Stomach (tissue), 9 donors: ENCODE results near the gene CHMP4A. TPM values are rescaled to one million over a fixed set of nuclear protein-coding genes. Genes with fewer than 3 reads are reported as not detected.
A peak's percentile ranks its signal among the peaks of the same experiment; 100 is the strongest.

Experiments
- DNase-seq, 2 donors: peaks; one replicate each; pipeline versions ENCODE4 v3.0.0 to v3.0.0-alpha.2; 2013 to 2019
- H3K27ac ChIP-seq, 5 donors: fragments of 200-600 bp in 4 of 5; sonication (generic) in 4 of 5; one replicate each; pipeline ENCODE4 v1.5.1; 2013 to 2019; ENCODE audit warnings: mild to moderate bottlenecking in 1 of 5, moderate library complexity in 1 of 5
- H3K27me3 ChIP-seq, 3 donors: fragments of 200-600 bp; sonication (generic); one replicate each; pipeline ENCODE4 v1.5.1; 2017 to 2019; ENCODE audit warnings: mixed run types in 1 of 3
- H3K36me3 ChIP-seq, 4 donors: fragments of 200-600 bp; sonication (generic); 1 replicate in 3 of 4; 2 replicates in 1 of 4; pipeline ENCODE4 v1.5.1; 2016 to 2019
- H3K4me1 ChIP-seq, 4 donors: fragments of 200-600 bp; sonication (generic); one replicate each; pipeline ENCODE4 v1.5.1; 2016 to 2019
- H3K4me3 ChIP-seq, 4 donors: fragments of 200-600 bp; sonication (generic) in 3 of 4; one replicate each; pipeline ENCODE4 v1.5.1; 2016 to 2019; ENCODE audit warnings: mild to moderate bottlenecking in 1 of 4
- H3K9me3 ChIP-seq, 4 donors: fragments of 200-600 bp; sonication (generic); one replicate each; pipeline ENCODE4 v1.5.1; 2016 to 2019
- CTCF ChIP-seq, 7 experiments: fragments of 450-650 bp in 4 of 7; fragments of 200-600 bp in 3 of 7; sonication (generic) in 3 of 7; IDR thresholded peaks; one replicate each; pipeline ENCODE4 v1.5.1; 2016 to 2019; ENCODE audit warnings: antibody characterized with exemption in 7 of 7, control low read depth in 2 of 7, mild to moderate bottlenecking in 1 of 7
- EP300 ChIP-seq: sonication (generic); formaldehyde crosslinking; IDR thresholded peaks from one replicate; pipeline ENCODE4 v1.6.1; 2017; ENCODE audit warnings: antibody characterized with exemption
- POLR2A ChIP-seq, 4 donors: fragments of 450-650 bp; IDR thresholded peaks; one replicate each; pipeline ENCODE4 v1.6.1; 2016; ENCODE audit warnings: antibody characterized with exemption in 4 of 4, control low read depth in 2 of 4, mild to moderate bottlenecking in 1 of 4, moderate library complexity in 1 of 4
- POLR2AphosphoS5 ChIP-seq, 3 donors: sonication (generic); formaldehyde crosslinking; IDR thresholded peaks; one replicate each; pipeline ENCODE4 v1.6.1; 2016; ENCODE audit warnings: antibody characterized with exemption in 3 of 3
- WGBS, 5 donors: extraction: QIAGEN DNeasy Blood & Tissue Kit in 3 of 5; methylation state at CpG; one replicate each; pipeline versions ENCODE4 v1.1.5 to v1.1.7; 2013 to 2018; 5-methylcytosine and 5-hydroxymethylcytosine counted together
- intact Hi-C: fragments of 100-400 bp; cut with DNase I; formaldehyde crosslinking; loops from one replicate; pipeline ENCODE4 v1.15.1; 2023; ENCODE audit warnings: low total_unique reads
- polyA plus RNA-seq, 3 donors: library from polyadenylated mRNA; stranded (reverse); fragments of 200-250 nt; gene quantifications; one replicate each; pipeline ENCODE4 v1.2.3, GENCODE V29; 2013
- total RNA-seq, 5 donors: library from RNA; depleted of rRNA; stranded (reverse); fragments of >200 nt; gene quantifications; one replicate each; pipeline versions ENCODE4 v1.1.0 to v1.2.3, GENCODE V29; 2014 to 2016
- donor health status: healthy with polysubstance abuse.
- donor health status: Bipolar disorder and iron deficiency.
- donor health status: healthy.

CHMP4A gene
- total and polyA plus RNA-seq, 8 donors: 27.8 to 135 (median 37.2) TPM; not detected in 1

- H3K36me3 ChIP-seq: peaks cover 0 to 41% (median 36%) of the 10 kb centered on the region in 4 donors
- H3K4me1 ChIP-seq: peaks cover 24 to 68% (median 49%) of the 10 kb centered on the region in 4 donors
- H3K27me3 ChIP-seq: no peaks in the 10 kb centered on the region
- H3K27ac ChIP-seq: peak within 1 kb of the TSS; percentile 93 to 99 (median 98)
- TF ChIP-seq CTCF (IDR thresholded peaks at IDR 0.05) (no peak), POLR2AphosphoS5 (IDR thresholded peaks at IDR 0.05) (peak; percentile 82 to 96 (median 95)), EP300 (no peak), POLR2A (IDR thresholded peaks at IDR 0.05) (peak in 2 of 4 donors; percentile 25 to 66)
- no peaks in the 10 kb centered on the region for H3K9me3 ChIP-seq
- WGBS, 5 donors: 0 to 1% (median 1%) methylated on average over 43 to 89 of the region's 89 CpGs
- intact Hi-C loops: no loop called here
- peak within 1 kb of the TSS; percentile 84 to 99 (median 88) for H3K4me3 ChIP-seq
- peak; percentile 89 to 97 for DNase-seq
These were observed 17.9 kb downstream of the CHMP4A start, which contains the start of gene TM9SF1 for GRCh38 chr14:24195186-24196070. Gene TM9SF1, minus strand, starts transcription at chr14:24195441. Its CDS starts 422 bp downstream, at chr14:24195019.

DNA sequence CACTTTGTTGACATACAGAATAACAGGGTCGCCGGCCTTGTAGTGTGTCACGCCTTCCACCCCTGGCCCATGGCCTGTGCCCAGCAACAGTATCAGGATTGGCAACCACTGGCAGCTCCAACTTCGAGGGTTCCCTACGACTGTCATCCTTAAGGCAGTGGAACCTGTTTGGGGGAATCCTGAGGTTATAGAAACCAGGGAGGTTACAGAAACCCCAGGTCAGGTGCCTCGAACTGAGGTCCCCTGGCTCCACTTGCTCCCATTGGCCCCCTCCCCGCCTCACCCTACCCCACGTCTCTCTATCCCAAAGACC lies 18.5 kb downstream of the CHMP4A start:
- peaks cover 24 to 69% (median 49%) of the 10 kb centered on the region in 4 donors for H3K4me1 ChIP-seq
- peak overlapping the region; percentile 93 to 99 (median 98) for H3K27ac ChIP-seq
- 15 to 46% (median 32%) methylated on average over 8 of the region's 8 CpGs for WGBS, 5 donors
- no peaks in the 10 kb centered on the region for H3K27me3 ChIP-seq
- no peaks in the 10 kb centered on the region for H3K9me3 ChIP-seq
- DNase-seq: no peak
- H3K4me3 ChIP-seq: peak overlapping the region; percentile 84 to 99 (median 88)
- TF ChIP-seq POLR2A (IDR thresholded peaks at IDR 0.05): no peak
- no peak for TF ChIP-seq EP300
- no peak for TF ChIP-seq CTCF (IDR thresholded peaks at IDR 0.05)
- TF ChIP-seq POLR2AphosphoS5 (IDR thresholded peaks at IDR 0.05): no peak
- intact Hi-C loops: no loop called here
- H3K36me3 ChIP-seq: peaks cover 0 to 42% (median 37%) of the 10 kb centered on the region in 4 donors

GRCh38 chr14:24194186-24194872 lies 19.0 kb downstream of the CHMP4A start:
- Histone ChIP-seq H3K4me3 (peak overlapping the region; percentile 84 to 99 (median 88)), H3K9me3 (no peaks in the 10 kb centered on the region), H3K36me3 (peaks cover 0 to 43% (median 36%) of the 10 kb centered on the region in 4 donors), H3K27ac (peak overlapping the region in 4 of 5 donors; percentile 96 to 99 (median 98)), H3K27me3 (no peaks in the 10 kb centered on the region), H3K4me1 (peaks cover 24 to 74% (median 53%) of the 10 kb centered on the region in 4 donors)
- no peak for TF ChIP-seq CTCF (IDR thresholded peaks at IDR 0.05)
- TF ChIP-seq EP300: no peak
- TF ChIP-seq POLR2AphosphoS5 (IDR thresholded peaks at IDR 0.05): no peak
- no peak for TF ChIP-seq POLR2A (IDR thresholded peaks at IDR 0.05)
- no peak for DNase-seq
- 62 to 83% (median 67%) methylated on average over 7 of the region's 7 CpGs for WGBS, 5 donors
- intact Hi-C loops: no loop called here

- Histone ChIP-seq H3K9me3 (no peaks in the 10 kb centered on the region), H3K27me3 (no peaks in the 10 kb centered on the region), H3K4me1 (peaks cover 29 to 73% (median 59%) of the 10 kb centered on the region in 4 donors), H3K36me3 (peaks cover 0 to 38% (median 33%) of the 10 kb centered on the region in 4 donors), H3K27ac (no peak overlapping the region), H3K4me3 (no peak overlapping the region)
- DNase-seq: no peak
- TF ChIP-seq POLR2A (IDR thresholded peaks at IDR 0.05) (no peak), CTCF (IDR thresholded peaks at IDR 0.05) (no peak), EP300 (no peak), POLR2AphosphoS5 (IDR thresholded peaks at IDR 0.05) (no peak)
- intact Hi-C loops: no loop called here
- WGBS, 5 donors: 89 to 97% (median 97%) methylated on average over 15 of the region's 15 CpGs
These were observed 20.4 kb downstream of the CHMP4A start for GRCh38 chr14:24192933-24193332.
